ENCODE measurements around the gene UGT1A4.
"Not testable (repeated sequence)": the region's sequence is repeated elsewhere in the genome, so short reads cannot be mapped to it uniquely, and the experiment has no call there.

The UGT1A4 gene

GRCh38 chr2:233746475-233747282 lies 28.1 kb downstream of the UGT1A4 start:
- no peak for FAIRE-seq
- no peak for DNase-seq (ENCODE audit: low spot score)

- no peak for FAIRE-seq
- no peak for DNase-seq (ENCODE audit: low spot score)
Observed at GRCh38 chr2:233747283-233747544, 28.7 kb downstream of the UGT1A4 start.

GRCh38 chr2:233750689-233751088 lies 32.2 kb downstream of the UGT1A4 start:
- FAIRE-seq; DNase-seq (ENCODE audit: low spot score): not testable (repeated sequence)

- not testable (repeated sequence) for DNase-seq (ENCODE audit: low spot score); FAIRE-seq
Observed at GRCh38 chr2:233751212-233752009, 32.9 kb downstream of the UGT1A4 start.

GRCh38 chr2:233754872-233755611 lies 36.5 kb downstream of the UGT1A4 start:
- DNase-seq (ENCODE audit: low spot score) (no peak), FAIRE-seq (no peak)

GRCh38 chr2:233756429-233757081 lies 38.0 kb downstream of the UGT1A4 start:
- no peak for FAIRE-seq

GRCh38 chr2:233758141-233758540 lies 39.6 kb downstream of the UGT1A4 start:
- DNase-seq (ENCODE audit: low spot score) (no peak), FAIRE-seq (no peak)

More at GRCh38 chr2:233756429-233757081, 38.0 kb downstream of the UGT1A4 start:
- no peak for DNase-seq (ENCODE audit: low spot score)

GRCh38 chr2:233758849-233759248 lies 40.3 kb downstream of the UGT1A4 start:
- FAIRE-seq = no peak
- DNase-seq (ENCODE audit: low spot score) = no peak

GRCh38 chr2:233760043-233760442 lies 41.5 kb downstream of the UGT1A4 start, which contains the start of gene UGT1A1:
Gene UGT1A1, plus strand, starts transcription at chr2:233760270. Its CDS starts 18 bp downstream, at chr2:233760288.
- no peak for DNase-seq (ENCODE audit: low spot score)
- no peak for FAIRE-seq

GRCh38 chr2:233761040-233761769 lies 42.7 kb downstream of the UGT1A4 start:
- no peak for FAIRE-seq
- no peak for DNase-seq (ENCODE audit: low spot score)

GRCh38 chr2:233764264-233764663 lies 45.7 kb downstream of the UGT1A4 start:
- DNase-seq (ENCODE audit: low spot score) = peak; percentile 58
- FAIRE-seq = peak; percentile 85

GRCh38 chr2:233764761-233765160 lies 46.2 kb downstream of the UGT1A4 start:
- DNase-seq (ENCODE audit: low spot score) = no peak
- no peak for FAIRE-seq

GRCh38 chr2:233766416-233766815 lies 47.9 kb downstream of the UGT1A4 start:
- FAIRE-seq = no peak
- DNase-seq (ENCODE audit: low spot score) = no peak

- DNase-seq (ENCODE audit: low spot score) = no peak
- no peak for FAIRE-seq
Observed at GRCh38 chr2:233768076-233768475, 49.5 kb downstream of the UGT1A4 start.

GRCh38 chr2:233769260-233769659 lies 50.7 kb downstream of the UGT1A4 start:
- FAIRE-seq = no peak
- DNase-seq (ENCODE audit: low spot score) = no peak

GRCh38 chr2:233772153-233772552 lies 53.6 kb downstream of the UGT1A4 start:
- FAIRE-seq = no peak
- DNase-seq (ENCODE audit: low spot score) = no peak

GRCh38 chr2:233772583-233772982 lies 54.0 kb downstream of the UGT1A4 start:
- DNase-seq (ENCODE audit: low spot score) (no peak), FAIRE-seq (no peak)

- FAIRE-seq (no peak), DNase-seq (ENCODE audit: low spot score) (no peak)
Observed at GRCh38 chr2:233773854-233774253, 55.3 kb downstream of the UGT1A4 start.

GRCh38 chr2:233775414-233775813 lies 56.9 kb downstream of the UGT1A4 start:
- DNase-seq (ENCODE audit: low spot score) = no peak
- FAIRE-seq = no peak

GRCh38 chr2:233778030-233778429 lies 59.5 kb downstream of the UGT1A4 start, which contains the start of gene MROH2A:
Gene MROH2A, plus strand, starts transcription at chr2:233778330. Its CDS starts 1,029 bp downstream, at chr2:233779359.
- DNase-seq (ENCODE audit: low spot score) (no peak), FAIRE-seq (no peak)

- FAIRE-seq (no peak), DNase-seq (ENCODE audit: low spot score) (no peak)
Observed at GRCh38 chr2:233779722-233780121, 61.2 kb downstream of the UGT1A4 start.

Measured in RCC 7860 (cell line).